Lung (tissue), 12 donors: ENCODE results near the gene CHRNA4. TPM values are rescaled to one million over a fixed set of nuclear protein-coding genes. Genes with fewer than 3 reads are reported as not detected.

Experiments used
- ATAC-seq: fragments of 200-7000 bp; cut with Tn5 transposase; one replicate; pipeline ENCODE4 v1.9.1; 2020; ENCODE audit warnings: moderate number of reproducible peaks; ENCODE audit not compliant: insufficient read depth, low FRiP score
- DNase-seq, 3 donors: peaks; one replicate each; pipeline ENCODE4 v3.0.0-alpha.2; 2013 to 2017
- H3K27ac ChIP-seq, 2 donors: one replicate each; pipeline ENCODE4 v1.5.1; 2013; ENCODE audit warnings: mild to moderate bottlenecking in 2 of 2, moderate library complexity in 2 of 2, control low read depth in 1 of 2, inconsistent platforms in 1 of 2, low read depth in 1 of 2, low read length in 1 of 2
- H3K27me3 ChIP-seq, 3 donors: one replicate each; pipeline ENCODE4 v1.5.1; 2013; ENCODE audit warnings: low read length in 2 of 3; ENCODE audit not compliant: control insufficient read depth in 3 of 3, insufficient read depth in 3 of 3
- H3K36me3 ChIP-seq, 4 donors: one replicate each; pipeline ENCODE4 v1.5.1; 2013; ENCODE audit warnings: low read length in 4 of 4, mild to moderate bottlenecking in 1 of 4, moderate library complexity in 1 of 4; ENCODE audit not compliant: control insufficient read depth in 4 of 4, insufficient read depth in 4 of 4
- H3K4me1 ChIP-seq, 5 donors: one replicate each; pipeline ENCODE4 v1.5.1; 2013; ENCODE audit warnings: low read length in 5 of 5, mild to moderate bottlenecking in 2 of 5, moderate library complexity in 1 of 5; ENCODE audit not compliant: control insufficient read depth in 5 of 5, insufficient read depth in 5 of 5
- H3K4me3 ChIP-seq: one replicate; pipeline ENCODE4 v1.5.1; 2013; ENCODE audit warnings: mild to moderate bottlenecking, control low read depth, moderate library complexity
- H3K9ac ChIP-seq, 2 donors: one replicate each; pipeline ENCODE4 v1.5.1; 2013; ENCODE audit warnings: low read length in 2 of 2, control low read depth in 1 of 2; ENCODE audit not compliant: insufficient read depth in 1 of 2
- H3K9me3 ChIP-seq, 4 donors: one replicate each; pipeline ENCODE4 v1.5.1; 2013; ENCODE audit warnings: low read length in 3 of 4, mild to moderate bottlenecking in 1 of 4, moderate library complexity in 1 of 4; ENCODE audit not compliant: control insufficient read depth in 4 of 4, insufficient read depth in 3 of 4
- CTCF ChIP-seq: IDR thresholded peaks from 2 replicates; pipeline ENCODE4 v1.5.1; 2012; ENCODE audit warnings: mild to moderate bottlenecking; ENCODE audit errors: control extremely low read depth, extremely low read depth
- WGBS, 2 donors: extraction: QIAGEN DNeasy Blood & Tissue Kit; methylation state at CpG; one replicate each; pipeline ENCODE4 v1.1.7; 2013; 5-methylcytosine and 5-hydroxymethylcytosine counted together
- polyA plus RNA-seq, 2 donors: library from polyadenylated mRNA; stranded (reverse); fragments of 200-250 nt; gene quantifications; one replicate each; pipeline ENCODE4 v1.2.1, GENCODE V29; 2013
- total RNA-seq, 2 donors: library from RNA; depleted of rRNA in 1 of 2; stranded (reverse); fragments of >200 nt in 1 of 2; gene quantifications; one replicate each; pipeline ENCODE4 v1.2.1, GENCODE V29; 2014 to 2021
- donor health status: control.
- donor health status: control.
- donor health status: Bipolar disorder and iron deficiency.
- donor health status: healthy.
- donor health status: DM: yes; HTN: yes; CAD: no.

Gene CHRNA4
- total and polyA plus RNA-seq, 4 donors, result 0.01 to 1.1 (median 0.46) TPM

GRCh38 chr20:63310265-63310991, 50.7 kb downstream of the CHRNA4 start:
- no peak for TF ChIP-seq CTCF
- DNase-seq, result peak in 1 of 3 donors; percentile 14
- 69 to 81% methylated on average over 17 to 20 of the region's 20 CpGs for WGBS, 2 donors
- Histone ChIP-seq H3K9ac (no peak overlapping the region), H3K27ac (no peak overlapping the region), H3K36me3 (no peaks in the 10 kb centered on the region), H3K4me3 (no peak overlapping the region), H3K27me3 (peaks cover 0 to 5% (median 0%) of the 10 kb centered on the region in 3 donors), H3K4me1 (peaks cover 0 to 26% (median 4%) of the 10 kb centered on the region in 5 donors), H3K9me3 (no peaks in the 10 kb centered on the region)
- no peak for ATAC-seq

GRCh38 chr20:63309261-63310071, 51.7 kb downstream of the CHRNA4 start:
- peak; percentile 48 for TF ChIP-seq CTCF
- Histone ChIP-seq H3K9me3 (no peaks in the 10 kb centered on the region), H3K4me3 (no peak overlapping the region), H3K4me1 (peaks cover 0 to 26% (median 4%) of the 10 kb centered on the region in 5 donors), H3K36me3 (no peaks in the 10 kb centered on the region), H3K27ac (no peak overlapping the region), H3K9ac (no peak overlapping the region), H3K27me3 (peaks cover 0 to 5% (median 0%) of the 10 kb centered on the region in 3 donors)
- DNase-seq (peak; percentile 63 to 75 (median 69)), ATAC-seq (no peak)
- WGBS, 2 donors, result 33 to 52% methylated on average over 35 of the region's 35 CpGs

- Histone ChIP-seq H3K27ac (no peak overlapping the region), H3K4me1 (peaks cover 0 to 22% (median 4%) of the 10 kb centered on the region in 5 donors), H3K9me3 (no peaks in the 10 kb centered on the region), H3K36me3 (no peaks in the 10 kb centered on the region), H3K27me3 (peaks cover 0 to 5% (median 1%) of the 10 kb centered on the region in 3 donors), H3K9ac (no peak overlapping the region), H3K4me3 (no peak overlapping the region)
- DNase-seq (no peak), ATAC-seq (no peak)
- 80 to 86% methylated on average over 30 of the region's 30 CpGs for WGBS, 2 donors
- no peak for TF ChIP-seq CTCF
Observed at GRCh38 chr20:63308218-63308911, 52.8 kb downstream of the CHRNA4 start.
